HTR-8/SVneo (cell line): ENCODE measurements around the gene ZNF747.
"Not testable (repeated sequence)": the region's sequence is repeated elsewhere in the genome, so short reads cannot be mapped to it uniquely, and the experiment has no call there.

Experiments
- DNase-seq: peaks from one replicate; pipeline ENCODE4 v3.0.0; 2011; ENCODE audit warnings: low spot score, mixed read lengths; ENCODE audit not compliant: insufficient read length
- FAIRE-seq: peaks from 2 replicates; lab custom pipeline; 2011; peaks lifted over from hg19 to GRCh38; lab: Jason Lieb, UNC

Gene ZNF747

DNA sequence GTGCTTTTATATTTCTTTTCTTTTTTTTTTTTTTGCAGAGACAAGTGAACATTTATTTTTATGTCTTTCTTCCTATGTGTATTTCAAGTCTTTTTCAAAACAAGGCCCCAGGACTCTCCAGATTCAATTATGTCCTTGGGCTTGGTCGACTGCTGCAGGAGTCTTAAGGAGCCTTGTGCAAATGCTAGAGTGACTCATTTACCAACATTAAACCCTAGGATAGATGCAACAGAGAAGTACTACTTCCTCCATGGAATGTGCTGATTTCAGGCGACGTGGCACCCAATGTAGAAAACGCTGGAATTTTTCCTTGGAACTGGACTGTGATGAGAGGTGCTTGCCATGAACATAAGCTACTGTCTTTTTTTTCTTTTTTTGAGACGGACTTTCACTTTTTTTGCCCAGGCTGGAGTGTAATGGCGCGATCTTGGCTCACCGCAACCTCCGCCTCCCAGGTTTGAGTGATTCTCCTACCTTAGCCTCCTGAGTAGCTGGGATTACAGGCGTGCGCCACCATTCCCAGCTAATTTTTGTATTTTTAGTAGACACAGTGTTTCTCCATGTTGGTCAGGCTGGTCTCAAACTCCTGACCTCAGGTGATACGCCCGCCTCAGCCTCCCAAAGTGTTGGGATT is 1.9 kb upstream of the ZNF747 start:
- FAIRE-seq, DNase-seq: not testable (repeated sequence)

DNA sequence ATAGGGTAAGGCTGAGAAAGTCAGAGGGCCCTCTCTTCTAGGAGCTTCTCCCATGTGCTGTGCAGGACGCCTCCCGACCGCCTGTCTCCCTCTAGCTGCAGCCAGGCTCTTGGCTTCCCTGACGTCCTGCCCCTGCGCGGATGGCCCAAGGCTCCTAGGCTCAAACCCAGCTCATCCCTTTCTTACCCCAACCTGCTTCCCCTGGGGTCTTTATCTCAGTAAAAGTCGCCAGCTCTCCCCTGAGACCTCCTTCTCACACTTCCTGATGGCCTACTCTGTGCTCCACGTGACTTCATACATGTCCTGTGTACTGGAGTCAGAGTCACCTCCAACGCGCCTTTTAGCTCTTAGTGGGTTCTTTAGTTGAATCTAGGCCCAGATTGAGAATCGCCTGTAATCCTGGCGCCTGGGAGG is 1.1 kb upstream of the ZNF747 start:
- no peak for FAIRE-seq
- no peak for DNase-seq

DNA sequence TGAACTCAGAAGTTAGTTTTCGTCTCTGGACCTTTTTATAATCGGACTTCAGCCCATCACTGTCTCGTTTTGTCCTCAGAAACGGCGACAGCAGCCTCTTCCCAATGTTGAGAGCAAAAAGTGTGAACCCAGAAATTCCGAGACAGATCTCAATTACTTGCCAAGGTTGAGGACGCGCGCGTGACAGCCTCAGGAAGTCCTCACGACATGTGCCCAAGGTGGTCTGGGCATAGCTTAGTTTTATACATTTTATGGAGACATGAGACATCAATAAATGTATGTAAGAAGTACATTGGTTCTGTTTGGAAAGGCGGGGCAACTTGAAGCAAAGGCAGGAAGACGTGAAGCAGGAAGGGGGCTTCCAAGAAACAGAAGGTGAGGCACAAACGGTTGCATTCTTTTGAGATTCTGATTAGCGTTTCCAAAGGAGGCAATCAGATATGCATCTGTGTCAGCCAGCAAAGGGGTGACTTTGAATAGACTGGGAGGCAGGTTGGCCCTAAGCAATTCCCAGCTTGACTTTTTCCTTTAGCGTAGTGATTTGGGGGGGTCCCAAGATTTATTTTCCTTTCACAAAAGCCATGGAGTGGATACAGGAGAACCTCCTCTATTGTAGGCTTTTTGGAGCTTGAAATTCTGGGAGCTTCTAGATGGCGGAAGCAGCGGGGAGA is 583 bp upstream of the ZNF747 start:
- no peak for DNase-seq
- FAIRE-seq: no peak

DNA sequence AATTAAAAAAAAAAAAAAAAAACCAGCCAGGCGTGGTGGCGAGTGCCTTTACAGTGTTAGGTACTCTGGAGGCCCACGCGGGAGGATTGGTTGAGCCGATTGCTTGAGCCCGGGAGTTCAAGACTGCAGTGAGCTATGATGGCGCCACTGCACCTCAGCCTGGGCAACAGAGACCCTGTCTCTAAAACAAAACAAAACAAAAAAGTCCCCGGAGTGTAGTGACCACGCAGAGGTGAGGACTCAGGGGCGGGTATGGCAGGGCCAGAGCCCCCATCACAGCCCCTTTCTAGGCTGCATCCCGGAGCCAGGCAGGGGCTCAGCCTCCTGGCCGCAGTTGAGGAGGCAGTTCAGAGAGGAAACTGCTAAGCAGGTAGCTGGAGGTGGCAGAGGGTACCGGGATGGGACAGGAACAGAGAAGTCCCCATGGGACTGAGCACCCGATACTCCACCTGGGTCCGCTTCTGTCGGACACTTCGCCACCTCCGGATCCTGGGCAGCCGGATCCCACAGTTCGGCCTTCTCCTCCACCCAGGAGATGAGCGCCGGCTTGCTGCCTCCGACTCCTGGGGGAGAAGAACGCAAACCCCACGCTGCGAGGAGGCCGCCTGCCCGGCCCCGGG is 800 bp downstream of the ZNF747 start:
- FAIRE-seq (no peak), DNase-seq (no peak)

DNA sequence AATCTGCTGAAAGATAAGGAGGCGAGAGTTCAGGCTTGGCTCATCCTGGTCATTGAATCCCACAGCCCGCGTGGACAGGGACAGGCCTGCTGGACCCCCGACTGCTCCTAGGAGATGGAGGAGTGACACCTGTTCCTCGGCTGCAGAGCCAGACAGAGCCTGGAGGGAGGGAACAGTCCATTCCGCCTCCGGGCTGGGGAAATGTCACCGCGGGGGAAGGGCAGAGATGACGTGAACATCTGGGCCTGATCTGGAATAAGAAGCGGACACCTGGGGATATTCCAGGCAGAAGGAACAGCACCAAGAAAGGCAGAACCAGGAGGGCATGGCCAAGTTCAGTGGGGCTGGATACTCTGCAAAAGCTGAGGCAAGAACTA is 1.5 kb downstream of the ZNF747 start:
- FAIRE-seq (no peak), DNase-seq (no peak)

DNA sequence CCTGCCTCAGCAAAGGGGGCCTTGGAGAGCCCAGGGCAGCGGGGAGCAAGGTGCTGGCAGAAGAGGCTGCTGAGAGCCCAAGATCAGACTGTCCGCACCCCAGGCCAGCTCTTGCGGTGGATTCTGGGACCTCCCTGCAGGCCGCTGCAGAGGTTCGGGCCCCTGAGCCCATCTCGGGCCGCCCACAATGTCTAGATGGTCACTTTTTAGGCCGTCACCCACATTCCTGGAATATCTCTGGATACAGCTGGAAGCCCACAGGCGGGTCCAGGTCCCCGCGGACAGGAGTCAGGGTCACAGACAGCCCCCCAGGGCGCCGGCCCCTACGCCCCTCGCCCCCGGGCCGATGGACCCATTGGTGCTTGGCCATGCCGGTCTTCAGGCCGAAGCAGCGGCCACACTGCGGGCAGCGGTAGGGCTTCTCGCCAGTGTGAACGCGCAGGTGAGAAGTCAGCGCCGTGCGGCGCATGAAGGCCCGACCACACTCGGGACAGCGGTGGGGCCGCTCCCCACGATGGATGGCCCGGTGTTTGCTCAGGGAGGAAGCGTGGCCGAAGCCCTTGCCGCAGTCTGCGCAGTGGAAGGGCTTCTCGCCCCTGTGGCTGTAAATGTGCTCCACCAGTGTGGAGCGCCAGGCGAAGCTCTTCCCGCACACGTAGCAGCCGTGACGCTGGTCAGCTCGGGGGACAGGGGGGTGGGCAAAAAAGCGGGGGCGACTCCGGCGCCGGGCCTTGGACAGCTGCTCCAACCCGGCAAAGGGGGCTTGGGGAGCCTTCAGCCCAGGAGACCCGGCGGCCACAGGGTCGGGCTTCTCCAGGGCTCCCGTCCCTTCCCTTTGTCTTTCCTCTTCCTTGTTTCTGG is 2.1 kb downstream of the ZNF747 start:
- FAIRE-seq: no peak
- no peak for DNase-seq

DNA sequence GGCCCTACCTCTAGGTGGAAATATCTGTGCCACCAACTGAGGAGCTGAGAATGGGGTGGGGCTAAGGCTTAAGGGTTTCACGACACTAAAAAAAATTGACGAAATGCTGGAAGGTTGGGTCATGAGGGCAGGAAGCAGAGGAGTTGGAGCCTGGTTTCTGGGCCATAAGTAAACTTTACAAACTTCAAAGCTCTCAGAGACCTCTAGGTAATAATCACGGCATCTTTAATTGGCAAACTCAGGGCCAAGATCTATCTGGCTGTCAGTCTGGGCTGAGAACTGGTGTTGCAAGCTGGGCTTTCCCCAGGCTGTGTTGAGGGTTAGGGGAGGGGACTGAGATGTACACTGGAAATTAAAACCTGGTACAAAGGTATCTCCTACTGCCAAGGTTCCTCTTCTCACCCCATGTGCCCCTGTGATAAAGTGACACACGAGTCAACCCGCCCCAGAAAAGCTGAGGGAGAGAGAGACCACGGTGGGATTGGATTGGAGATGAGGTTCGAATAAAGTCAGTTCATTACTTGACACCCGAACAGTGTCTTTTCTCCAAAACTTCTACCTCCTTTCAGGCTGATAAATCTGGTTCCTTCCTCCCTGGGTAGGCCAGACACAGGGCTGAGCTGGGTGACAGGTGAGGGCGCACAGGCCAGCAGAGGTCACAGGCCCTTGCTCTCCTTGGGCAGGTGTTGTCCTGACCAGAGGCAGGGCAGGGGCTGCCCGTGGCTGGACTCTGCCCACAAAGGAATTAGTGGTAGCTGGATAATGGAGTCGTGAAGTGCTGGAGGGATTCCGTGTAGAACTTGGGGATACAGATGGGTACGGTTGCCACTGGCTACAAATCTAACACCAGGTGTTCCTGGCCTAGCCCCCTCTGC is 4.3 kb downstream of the ZNF747 start:
- no peak for FAIRE-seq
- no peak for DNase-seq

DNA sequence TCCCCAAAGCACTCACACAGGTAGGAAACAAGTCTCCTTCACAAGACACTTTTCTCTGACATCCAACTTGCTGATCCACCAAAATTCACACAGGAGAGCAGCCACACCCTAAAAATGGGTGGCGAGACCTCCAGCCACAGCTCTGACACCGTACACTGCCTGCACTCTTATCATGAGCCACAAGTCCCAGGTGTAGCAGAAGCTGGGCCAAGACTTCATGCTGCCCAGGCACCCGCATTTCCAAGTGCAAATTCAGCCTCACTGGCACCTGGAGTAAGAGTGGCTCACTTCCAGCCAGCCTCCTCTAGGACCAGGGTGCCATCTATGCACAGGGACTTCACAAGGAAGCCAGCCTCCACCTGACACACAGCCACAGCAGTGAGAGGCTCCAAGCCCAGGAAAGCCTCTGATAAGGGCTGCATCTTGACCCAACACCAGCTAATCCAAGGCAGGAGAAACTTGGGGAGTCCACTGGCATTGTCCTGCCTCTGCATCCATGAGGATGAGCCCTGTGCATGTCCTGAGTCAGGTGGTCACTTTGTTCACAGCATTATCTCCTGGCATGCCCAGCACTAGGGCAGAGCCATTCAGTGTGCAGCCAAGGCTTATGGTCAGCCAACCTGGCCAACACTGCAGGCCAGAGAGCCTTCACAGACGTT is 5.7 kb downstream of the ZNF747 start:
- FAIRE-seq (peak; percentile 23), DNase-seq (no peak)

DNA sequence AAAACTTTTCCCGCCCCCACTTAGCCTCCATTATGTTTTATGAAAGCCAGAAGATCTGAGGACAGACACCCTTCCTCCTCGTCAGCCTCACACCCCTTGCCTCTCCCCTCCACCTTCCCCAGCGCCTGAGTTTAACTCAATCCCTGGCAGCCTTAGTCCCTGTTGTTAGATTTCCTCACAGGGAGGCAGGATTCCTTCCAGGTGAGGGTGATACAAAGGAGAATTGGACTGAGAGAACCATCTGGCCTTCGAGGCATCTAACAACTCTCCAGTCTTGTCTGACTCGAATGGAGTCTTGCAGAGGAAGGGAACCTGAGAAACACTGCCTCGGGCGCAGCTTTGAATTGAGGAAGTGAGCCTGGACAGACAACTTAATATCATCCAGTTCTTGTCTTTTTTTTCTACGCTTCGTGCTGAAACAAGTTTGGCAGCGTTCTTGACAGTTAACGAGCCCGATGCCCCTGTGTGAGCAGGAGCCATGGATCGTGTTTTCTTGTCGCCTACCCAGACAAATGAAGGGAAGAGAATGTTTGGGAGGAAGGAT is 7.0 kb downstream of the ZNF747 start:
- FAIRE-seq: no peak
- DNase-seq: no peak

DNA sequence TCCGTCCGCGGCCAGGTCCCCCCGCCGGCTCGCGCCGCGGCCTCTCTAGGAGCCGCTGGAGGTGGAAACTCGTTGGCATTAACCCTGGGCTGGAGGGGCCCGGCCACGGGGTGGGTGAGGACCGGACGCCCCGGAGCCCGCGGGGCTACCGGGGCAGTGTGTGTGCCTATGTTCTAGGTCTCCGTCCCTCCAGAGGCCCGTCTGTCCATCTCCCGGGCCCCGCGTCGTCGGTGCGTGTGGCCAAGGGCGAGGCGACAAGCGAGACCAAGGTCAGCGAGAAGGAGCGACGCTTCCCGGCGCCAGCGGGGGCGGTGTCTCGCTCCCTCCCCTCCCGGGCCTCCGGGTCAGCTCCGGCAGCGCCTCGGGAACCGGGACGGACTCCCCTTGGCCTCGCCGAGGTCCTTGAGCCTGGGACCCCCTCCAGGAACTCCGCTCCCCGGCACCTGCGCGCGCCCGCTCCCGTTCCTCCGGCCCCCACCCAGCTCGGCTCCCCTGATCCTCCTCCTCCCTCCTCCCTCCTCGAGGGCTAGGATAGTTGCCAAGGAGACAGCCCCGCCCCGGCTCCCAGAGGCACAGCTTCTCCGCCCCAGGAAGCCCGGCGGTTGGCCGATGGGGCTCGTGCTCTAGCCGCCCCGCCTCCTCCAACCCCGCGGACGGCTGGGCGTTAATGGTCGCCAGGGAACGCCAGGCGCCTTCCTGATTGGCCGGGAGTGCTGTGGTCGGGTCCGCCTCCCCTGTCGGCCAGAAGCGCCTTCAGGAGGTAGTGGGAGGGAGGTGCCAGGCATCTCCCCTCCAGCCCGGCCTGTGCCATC is 7.6 kb downstream of the ZNF747 start:
- DNase-seq: peak; percentile 97
- peak; percentile 95 for FAIRE-seq

DNA sequence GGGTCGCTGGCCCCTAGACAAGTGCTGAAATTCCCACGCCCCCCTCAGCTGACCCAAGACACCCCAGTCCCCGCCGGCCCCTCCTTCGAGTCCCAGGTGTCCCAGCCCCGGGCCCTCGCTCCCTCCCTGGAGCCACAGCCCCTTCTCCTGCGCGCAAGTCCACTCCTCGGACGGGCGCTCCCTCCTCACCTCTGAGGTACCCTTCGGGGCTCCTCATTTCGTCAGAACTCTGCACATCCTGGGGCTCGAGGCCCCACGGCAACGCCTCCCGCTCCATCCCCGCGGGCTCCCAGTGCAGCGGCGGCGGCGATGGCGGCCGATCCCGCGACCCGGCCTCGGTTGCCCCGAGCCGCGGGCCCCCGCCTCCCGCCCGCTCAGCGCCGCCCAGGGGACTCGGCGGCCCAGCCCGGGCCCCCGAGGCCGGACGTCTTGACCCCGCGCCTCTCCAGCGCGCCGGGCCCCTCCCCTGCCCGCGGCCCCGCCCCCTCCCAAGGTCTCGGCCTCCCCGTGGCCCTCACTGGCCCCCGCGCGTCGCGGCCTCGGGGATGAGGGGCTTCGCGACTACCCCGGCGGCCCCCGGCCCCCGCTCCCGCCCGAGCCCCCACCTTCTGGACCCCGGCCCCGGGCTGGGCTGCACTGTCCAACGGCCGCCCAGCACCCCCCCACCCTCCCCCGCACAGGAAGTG is 8.4 kb downstream of the ZNF747 start, which contains the start of gene ZNF768:
Gene ZNF768 (minus strand): TSS at position 430 of the 686 bp plus-strand sequence. CDS start 153 bp downstream, at position 277.
- no peak for FAIRE-seq
- DNase-seq: peak; percentile 40

DNA sequence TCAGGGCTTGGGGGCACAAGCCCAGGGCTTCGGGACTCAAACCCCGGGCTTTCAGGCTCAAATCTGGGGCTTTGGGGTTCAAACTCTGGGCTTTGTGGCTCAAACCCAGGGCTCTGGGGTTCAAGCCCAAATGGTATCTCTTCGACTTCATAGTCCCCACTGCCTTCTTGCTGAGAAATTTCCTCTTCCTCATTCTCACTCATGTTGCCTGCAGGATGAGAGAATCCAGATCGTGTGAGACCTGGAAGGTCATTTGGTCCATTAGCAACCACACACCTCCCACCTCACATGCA is 8.9 kb downstream of the ZNF747 start:
- DNase-seq (no peak), FAIRE-seq (no peak)

DNA sequence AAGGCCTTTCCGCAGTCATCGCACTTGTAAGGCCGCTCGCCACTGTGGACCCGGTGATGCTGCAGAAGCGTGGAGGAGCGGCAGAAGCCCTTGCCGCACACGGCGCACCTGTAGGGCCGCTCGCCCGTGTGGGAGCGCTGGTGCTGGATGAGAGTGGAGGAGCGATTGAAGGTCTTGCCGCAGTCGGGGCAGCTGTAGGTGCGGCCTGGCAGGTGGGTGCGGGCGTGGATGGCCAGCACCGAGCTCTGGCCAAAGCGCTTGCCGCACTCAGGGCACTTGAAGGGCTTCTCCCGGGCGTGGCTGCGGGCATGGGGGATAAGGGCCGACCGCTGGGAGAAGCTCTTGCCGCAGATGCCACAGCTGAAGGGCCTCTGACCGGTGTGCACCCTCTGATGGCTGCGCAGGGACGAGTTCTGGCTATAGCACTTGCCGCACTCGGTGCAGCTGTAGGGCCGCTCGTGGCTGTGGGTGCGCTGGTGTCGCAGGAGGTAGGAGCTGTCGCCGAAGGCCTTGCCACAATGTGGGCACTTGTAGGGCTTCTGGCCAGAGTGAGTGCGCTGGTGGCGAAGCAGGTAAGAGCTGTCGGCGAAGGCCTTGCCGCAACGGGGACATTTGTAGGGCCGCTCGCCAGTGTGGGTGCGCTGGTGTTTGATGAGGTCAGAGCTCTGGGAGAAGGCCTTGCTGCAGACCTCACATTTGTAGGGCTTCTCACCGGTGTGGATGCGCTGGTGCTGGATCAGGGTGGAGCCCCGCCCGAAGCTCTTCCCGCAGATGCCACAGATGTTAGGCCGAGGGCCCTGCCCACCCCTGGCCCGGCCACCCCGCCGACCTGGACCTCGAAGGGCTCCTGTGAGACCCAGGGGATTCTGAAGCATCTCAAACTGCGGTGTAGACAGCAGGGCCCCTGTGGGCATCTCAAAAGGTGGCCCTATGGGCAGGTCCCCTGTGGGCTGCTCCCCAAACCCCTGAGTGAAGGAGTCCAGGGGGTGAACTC is 9.8 kb downstream of the ZNF747 start:
- DNase-seq (no peak), FAIRE-seq (no peak)

DNA sequence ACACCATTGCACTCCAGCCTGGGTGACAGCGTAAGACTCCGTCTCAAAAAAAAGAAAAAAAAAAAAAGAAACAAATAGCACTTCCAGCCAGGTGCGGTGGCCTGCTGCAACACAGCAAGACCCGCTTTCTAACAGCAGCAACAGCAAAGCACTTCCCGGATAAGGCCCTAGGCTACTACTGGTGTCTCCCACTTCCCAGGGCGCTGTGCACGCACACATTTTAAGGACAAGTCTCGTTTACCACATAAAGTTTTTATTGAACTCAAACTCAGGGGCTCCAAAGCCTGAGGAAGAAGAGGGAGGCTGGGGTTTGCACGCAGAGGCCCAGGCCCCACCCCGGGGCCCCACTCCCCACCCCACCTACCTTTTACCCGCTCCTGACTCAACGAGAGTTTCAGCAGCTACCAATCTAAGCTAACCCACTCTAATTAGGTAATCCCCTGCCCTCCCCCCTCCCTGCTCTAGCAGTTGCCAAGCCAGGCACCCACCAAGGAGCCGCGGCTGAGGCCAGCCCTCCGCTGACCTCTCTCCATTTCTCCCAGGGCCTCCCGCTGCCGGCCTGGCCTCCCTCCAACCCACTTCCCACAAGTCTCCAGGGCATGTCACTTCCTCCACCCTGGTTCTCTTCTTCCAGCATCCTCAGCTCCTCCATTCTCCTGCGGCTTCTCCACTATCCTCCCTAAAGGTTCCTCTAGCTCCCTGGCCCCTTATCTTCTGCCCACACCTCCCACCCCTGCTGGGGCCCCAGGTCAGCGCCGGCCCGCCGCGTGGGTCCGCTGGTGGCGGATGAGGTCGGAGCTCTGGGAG is 10.7 kb downstream of the ZNF747 start:
- FAIRE-seq (no peak), DNase-seq (no peak)

DNA sequence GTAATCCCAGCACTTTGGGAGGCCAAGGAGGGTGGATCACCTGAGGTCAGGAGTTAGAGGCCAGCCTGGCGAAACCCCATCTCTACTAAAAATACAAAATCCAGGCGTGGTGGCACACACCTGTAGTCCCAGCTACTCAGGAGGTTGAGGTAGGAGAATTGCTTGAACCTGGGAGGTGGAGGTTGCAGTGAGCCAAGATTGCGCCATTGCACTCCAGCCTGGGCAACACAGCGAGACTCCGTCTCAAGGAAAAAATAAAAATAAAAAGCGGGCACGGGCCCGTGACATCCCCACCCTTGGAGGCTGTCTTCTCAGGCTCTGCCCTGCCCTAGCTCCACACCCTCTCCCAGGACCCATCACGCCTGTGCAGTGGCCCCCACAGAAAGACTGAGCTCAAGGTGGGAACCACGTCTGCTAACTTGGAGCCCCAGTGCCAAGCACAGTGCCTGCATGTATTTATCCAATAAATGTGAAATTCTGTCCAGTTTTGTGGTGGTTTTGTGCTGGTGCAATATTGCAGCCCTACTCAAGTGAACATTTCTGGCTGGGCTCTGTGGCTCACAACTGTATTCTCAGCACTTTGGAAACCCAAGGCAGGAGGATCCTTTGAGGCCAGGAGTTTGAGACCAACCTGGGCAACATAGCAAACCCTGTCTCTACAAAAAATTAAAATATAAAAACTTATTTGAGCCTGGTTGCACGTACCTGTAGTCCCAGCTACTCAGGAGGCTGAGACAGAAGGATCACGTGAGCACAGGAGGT is 11.8 kb downstream of the ZNF747 start:
- DNase-seq, FAIRE-seq: not testable (repeated sequence)
